HUES64 (cell line): ENCODE results near the gene WASF1.
"Not testable (repeated sequence)": the region's sequence is repeated elsewhere in the genome, so short reads cannot be mapped to it uniquely, and the experiment has no call there.

ENCODE experiments used
- H3K27ac ChIP-seq: 2 replicates; pipeline ENCODE4 v1.7.0; 2013; ENCODE audit warnings: low read depth, low read length, inconsistent platforms
- H3K27me3 ChIP-seq: 2 replicates; pipeline ENCODE4 v1.6.1; 2013; ENCODE audit warnings: mild to moderate bottlenecking, low read length; ENCODE audit not compliant: insufficient read depth
- H3K36me3 ChIP-seq: 2 replicates; pipeline ENCODE4 v1.6.1; 2013; ENCODE audit warnings: mild to moderate bottlenecking, low read length; ENCODE audit not compliant: insufficient read depth
- H3K4me1 ChIP-seq: 2 replicates; pipeline ENCODE4 v1.6.1; 2013; ENCODE audit warnings: mild to moderate bottlenecking, low read length, moderate library complexity; ENCODE audit not compliant: insufficient read depth
- H3K4me3 ChIP-seq: 2 replicates; pipeline ENCODE4 v1.5.1; 2013; ENCODE audit warnings: mild to moderate bottlenecking, low read length, moderate library complexity
- H3K9ac ChIP-seq: 2 replicates; pipeline ENCODE4 v1.6.1; 2013; ENCODE audit warnings: mild to moderate bottlenecking, low read depth, low read length
- H3K9me3 ChIP-seq: 2 replicates; pipeline ENCODE4 v1.6.1; 2013; ENCODE audit warnings: low read depth, low read length; ENCODE audit not compliant: insufficient read depth
- WGBS: fragments of 150-250, 120-280 bp; methylation state at CpG from one replicate; pipeline ENCODE4 v1.1.7; 2013; ENCODE audit warnings: missing lambda C conversion rate; 5-methylcytosine and 5-hydroxymethylcytosine counted together

Gene WASF1

DNA sequence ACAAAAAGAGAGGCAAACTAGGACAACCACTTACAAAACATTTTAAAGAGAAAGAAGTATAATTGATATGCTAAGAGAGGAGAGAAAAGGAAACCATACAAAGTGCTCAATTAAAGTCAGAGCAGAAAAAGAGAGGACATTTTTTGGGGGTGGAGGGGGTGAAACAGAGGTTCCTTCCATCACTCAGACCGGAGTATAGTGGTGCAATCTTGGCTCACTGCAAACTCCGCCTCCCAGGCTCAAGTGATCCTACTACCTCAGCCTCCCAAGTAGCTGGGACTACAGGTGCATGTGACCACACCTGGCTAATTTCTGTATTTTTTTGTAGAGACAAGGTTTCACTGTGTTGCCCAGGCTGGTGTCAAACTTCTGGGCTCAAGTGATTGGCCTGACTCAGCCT lies 9.4 kb downstream of the WASF1 start:
- H3K4me3 ChIP-seq, result no peak overlapping the region
- H3K4me1 ChIP-seq, result peaks cover 22% of the 10 kb centered on the region
- H3K36me3 ChIP-seq, result no peaks in the 10 kb centered on the region
- 95% methylated on average over 2 of the region's 2 CpGs for WGBS
- no peaks in the 10 kb centered on the region for H3K9me3 ChIP-seq
- H3K27me3 ChIP-seq, result no peaks in the 10 kb centered on the region
- no peak overlapping the region for H3K9ac ChIP-seq
- H3K27ac ChIP-seq, result no peak overlapping the region

DNA sequence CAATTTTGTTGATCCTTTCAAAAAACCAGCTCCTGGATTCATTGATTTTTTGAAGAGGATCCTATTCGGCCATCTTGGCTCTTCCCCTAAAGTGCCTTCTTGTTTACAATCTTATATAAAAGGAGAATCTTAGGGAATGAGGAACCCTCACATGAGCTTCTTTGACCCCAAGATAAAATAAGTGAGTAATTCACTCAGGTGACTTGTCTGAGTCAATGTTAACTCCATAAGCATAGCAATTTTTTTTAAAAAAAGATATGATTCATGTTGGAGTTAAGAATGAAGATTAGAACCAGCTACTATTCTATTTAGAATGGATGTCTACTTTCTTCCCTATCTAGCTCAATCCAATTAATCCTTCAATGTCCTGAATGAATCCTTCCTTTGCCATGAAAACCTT lies 21.0 kb downstream of the WASF1 start:
- Histone ChIP-seq H3K4me1 (peaks cover 5% of the 10 kb centered on the region; the same call in 1 of the 2 replicates), H3K36me3 (no peaks in the 10 kb centered on the region), H3K27ac (no peak overlapping the region), H3K9me3 (no peaks in the 10 kb centered on the region), H3K27me3 (no peaks in the 10 kb centered on the region), H3K9ac (no peak overlapping the region), H3K4me3 (no peak overlapping the region)
- 100% methylated on average over 1 of the region's 1 CpG for WGBS

DNA sequence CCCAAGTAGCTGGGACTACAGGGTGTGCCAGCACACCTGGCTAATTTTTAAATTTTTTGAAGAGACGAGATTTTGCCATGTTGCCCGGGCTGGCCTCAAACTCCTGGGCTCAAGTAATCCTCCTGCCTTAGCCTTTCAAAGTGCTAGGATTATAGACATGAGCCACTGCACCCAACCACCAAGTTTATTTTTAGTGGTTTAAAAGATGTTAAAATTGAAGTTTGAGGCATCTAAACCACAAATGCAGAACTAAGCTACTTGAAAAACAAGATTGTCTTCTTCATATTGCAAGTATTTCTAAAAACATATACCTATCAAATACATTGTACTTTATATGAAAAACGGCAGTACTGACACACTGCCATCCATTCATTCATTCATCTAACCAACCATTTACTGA lies 31.6 kb downstream of the WASF1 start:
- H3K4me1 ChIP-seq, result no peaks in the 10 kb centered on the region
- no peak overlapping the region for H3K27ac ChIP-seq
- H3K27me3 ChIP-seq, result no peaks in the 10 kb centered on the region
- H3K4me3 ChIP-seq, result no peak overlapping the region
- no peaks in the 10 kb centered on the region; the same call in 1 of the 2 replicates for H3K36me3 ChIP-seq
- H3K9me3 ChIP-seq, result peaks cover 4% of the 10 kb centered on the region; the same call in 1 of the 2 replicates
- 92% methylated on average over 3 of the region's 3 CpGs for WGBS
- no peak overlapping the region for H3K9ac ChIP-seq

DNA sequence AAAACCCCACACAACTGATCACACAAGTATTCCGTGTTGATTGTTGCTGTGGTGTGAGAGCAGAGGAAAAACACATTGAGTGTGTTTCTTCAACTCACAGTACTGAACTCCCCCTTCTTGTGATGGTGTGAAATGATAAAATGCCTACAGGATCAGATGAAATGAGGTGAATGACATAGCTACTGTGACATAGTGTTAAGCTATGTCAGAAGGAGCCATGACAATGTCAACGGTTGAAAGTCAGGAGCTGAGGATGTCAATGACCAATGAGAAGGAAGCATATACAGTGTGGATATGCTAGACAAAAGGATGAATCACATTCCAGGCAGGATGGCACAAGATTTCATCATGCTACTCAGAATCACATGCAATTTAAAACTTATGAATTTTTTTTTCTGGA lies 38.8 kb downstream of the WASF1 start:
- Histone ChIP-seq H3K4me3 (no peak overlapping the region), H3K9ac (no peak overlapping the region), H3K36me3 (peaks cover 19% of the 10 kb centered on the region), H3K27ac (no peak overlapping the region), H3K4me1 (no peaks in the 10 kb centered on the region), H3K9me3 (peaks cover 41% of the 10 kb centered on the region), H3K27me3 (no peaks in the 10 kb centered on the region)
- WGBS, result 92% methylated on average over 1 of the region's 2 CpGs

DNA sequence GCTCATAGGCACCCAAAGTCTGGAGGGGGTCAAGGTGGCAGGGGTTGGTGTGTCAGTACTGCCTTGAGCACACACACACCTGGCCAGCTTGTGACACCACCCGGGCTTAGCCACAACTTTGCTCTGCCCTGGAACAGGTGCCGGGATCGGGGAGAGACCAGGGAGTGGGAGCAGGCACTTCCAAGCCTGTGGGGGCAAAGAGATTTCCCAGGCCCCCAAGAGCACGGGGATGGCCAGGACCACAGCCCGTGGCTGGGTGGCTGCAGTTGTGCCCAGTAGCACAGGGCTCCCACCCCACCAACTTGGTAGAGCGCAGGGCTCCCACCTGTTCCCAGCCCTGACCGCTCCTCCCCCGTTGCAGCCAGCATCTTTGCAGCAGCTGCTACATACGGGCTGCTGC lies 40.4 kb downstream of the WASF1 start:
- WGBS, result 95% methylated on average over 9 of the region's 9 CpGs
- no peaks in the 10 kb centered on the region for H3K27me3 ChIP-seq
- H3K36me3 ChIP-seq, result peaks cover 19% of the 10 kb centered on the region
- no peak overlapping the region for H3K27ac ChIP-seq
- no peak overlapping the region for H3K4me3 ChIP-seq
- H3K9me3 ChIP-seq, result peaks cover 46% of the 10 kb centered on the region
- H3K9ac ChIP-seq, result no peak overlapping the region
- no peaks in the 10 kb centered on the region for H3K4me1 ChIP-seq

DNA sequence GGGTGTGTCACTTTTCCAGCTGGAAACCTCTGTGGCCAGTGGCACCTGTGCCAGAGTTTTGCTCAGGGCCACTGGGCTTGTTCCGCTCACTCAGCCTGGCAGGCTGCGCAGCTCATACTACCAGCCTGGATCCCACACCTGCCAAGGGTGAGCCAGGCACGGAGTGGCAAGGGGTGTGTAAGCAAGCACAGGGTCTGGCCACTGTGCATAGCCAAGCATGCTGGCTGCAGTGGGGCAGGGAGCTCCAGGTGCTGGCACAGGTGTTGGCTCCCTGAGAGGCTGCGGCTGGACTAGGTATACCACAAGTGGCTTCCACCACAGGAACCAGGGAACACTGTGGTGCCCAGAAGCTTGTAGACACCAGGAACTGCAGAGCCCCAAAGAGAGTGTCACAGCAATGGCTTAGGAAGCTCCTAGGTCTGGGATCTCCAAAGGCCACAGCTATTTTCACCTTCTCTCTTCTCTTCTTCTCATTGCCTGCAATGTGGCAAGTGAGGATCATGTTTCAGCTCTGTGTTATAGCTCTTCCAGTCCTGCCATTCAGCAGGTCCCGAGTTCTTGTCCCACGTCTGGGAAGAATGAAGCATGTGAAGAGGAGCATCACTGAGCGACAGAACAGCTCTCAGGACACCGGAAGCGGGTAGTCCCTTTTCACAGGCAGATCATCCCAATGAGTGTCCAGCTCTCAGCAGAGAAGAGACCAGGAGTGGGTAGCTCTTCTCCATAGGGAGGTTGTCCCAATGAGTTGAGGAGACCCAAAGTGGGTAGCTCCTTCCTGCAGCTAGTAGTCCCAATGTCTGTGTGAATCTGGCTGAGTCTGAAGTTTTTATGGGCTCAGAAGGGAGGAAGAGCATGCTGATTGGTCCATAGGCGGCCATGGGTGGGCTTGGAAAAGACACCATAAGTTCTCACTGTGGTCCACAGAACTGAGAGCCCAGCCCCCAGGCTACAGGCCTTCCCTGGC lies 41.3 kb downstream of the WASF1 start:
- no peak overlapping the region for H3K9ac ChIP-seq
- H3K27me3 ChIP-seq, result no peaks in the 10 kb centered on the region
- H3K27ac ChIP-seq, result no peak overlapping the region
- 96% methylated on average over 10 of the region's 10 CpGs for WGBS
- no peaks in the 10 kb centered on the region for H3K4me1 ChIP-seq
- peaks cover 46% of the 10 kb centered on the region for H3K9me3 ChIP-seq
- H3K36me3 ChIP-seq, result peaks cover 19% of the 10 kb centered on the region
- no peak overlapping the region for H3K4me3 ChIP-seq

DNA sequence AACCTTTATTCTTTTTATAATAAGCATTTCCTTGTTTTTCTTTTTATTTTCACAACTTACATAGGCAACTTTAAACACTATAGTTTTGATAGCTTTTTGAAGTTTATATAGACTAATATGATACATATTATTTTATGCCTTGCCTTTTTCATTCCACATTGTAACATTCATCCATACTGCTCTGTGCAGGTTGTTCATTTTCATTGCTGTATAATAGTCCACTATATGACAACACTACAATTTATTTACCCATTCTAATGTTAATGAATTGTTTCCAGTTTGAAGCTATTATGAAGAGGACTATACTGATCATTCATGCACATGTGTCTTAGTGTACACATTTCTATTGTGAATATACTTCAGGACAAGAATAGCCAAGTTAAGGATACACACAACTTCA lies 49.1 kb downstream of the WASF1 start:
- H3K27ac ChIP-seq, result no peak overlapping the region
- H3K9ac ChIP-seq, result no peak overlapping the region
- peaks cover 2% of the 10 kb centered on the region; the same call in 1 of the 2 replicates for H3K9me3 ChIP-seq
- H3K27me3 ChIP-seq, result no peaks in the 10 kb centered on the region
- H3K4me3 ChIP-seq, result no peak overlapping the region
- peaks cover 4% of the 10 kb centered on the region; the same call in 1 of the 2 replicates for H3K4me1 ChIP-seq
- H3K36me3 ChIP-seq, result peaks cover 14% of the 10 kb centered on the region

DNA sequence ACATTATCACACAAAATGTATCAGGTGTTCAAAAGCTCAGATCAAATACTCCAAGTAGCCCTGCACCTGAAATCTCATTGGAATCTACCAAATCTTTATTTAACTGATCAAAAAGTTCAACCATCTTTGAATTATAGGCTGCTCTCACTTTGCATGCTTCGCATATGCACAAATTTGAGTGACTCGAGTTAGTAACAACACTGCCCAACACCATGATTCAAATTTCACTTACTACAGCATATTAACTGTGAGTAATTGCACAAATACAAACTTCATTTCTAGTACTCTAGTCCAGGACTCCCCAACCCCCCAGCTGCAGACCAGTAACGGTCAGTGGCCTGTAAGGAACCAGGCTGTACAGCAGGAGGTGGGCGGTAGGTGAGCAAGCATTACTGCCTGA lies 51.1 kb downstream of the WASF1 start:
- Histone ChIP-seq H3K27ac (no peak overlapping the region), H3K9ac (no peak overlapping the region), H3K4me1 (peaks cover 4% of the 10 kb centered on the region; the same call in 1 of the 2 replicates), H3K9me3 (no peaks in the 10 kb centered on the region), H3K36me3 (peaks cover 30% of the 10 kb centered on the region), H3K4me3 (no peak overlapping the region), H3K27me3 (no peaks in the 10 kb centered on the region)
- WGBS, result 88% methylated on average over 4 of the region's 4 CpGs

DNA sequence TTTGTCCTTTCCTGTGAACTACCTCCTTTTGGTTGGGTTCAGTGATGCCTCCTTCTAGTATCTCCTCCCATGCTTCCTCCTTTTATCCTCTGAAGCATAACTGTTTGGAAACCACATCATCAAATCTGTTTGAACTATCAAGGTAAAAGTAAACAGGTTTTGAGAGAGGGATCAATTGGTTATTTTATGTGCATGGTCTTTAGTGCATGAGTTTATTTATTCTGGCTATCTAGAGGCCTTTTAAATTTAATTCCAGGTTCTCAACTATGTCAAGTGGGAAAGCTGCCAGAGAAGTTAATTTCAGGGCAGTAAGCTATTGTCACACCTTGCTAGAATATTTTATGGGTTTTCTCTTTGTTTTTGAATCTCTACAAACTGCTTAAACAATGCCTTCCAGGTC lies 54.1 kb downstream of the WASF1 start:
- Histone ChIP-seq H3K4me3 (no peak overlapping the region), H3K27me3 (no peaks in the 10 kb centered on the region), H3K27ac (no peak overlapping the region), H3K9me3 (peaks cover 8% of the 10 kb centered on the region; the same call in 1 of the 2 replicates), H3K9ac (no peak overlapping the region), H3K4me1 (peaks cover 4% of the 10 kb centered on the region; the same call in 1 of the 2 replicates), H3K36me3 (peaks cover 43% of the 10 kb centered on the region)

DNA sequence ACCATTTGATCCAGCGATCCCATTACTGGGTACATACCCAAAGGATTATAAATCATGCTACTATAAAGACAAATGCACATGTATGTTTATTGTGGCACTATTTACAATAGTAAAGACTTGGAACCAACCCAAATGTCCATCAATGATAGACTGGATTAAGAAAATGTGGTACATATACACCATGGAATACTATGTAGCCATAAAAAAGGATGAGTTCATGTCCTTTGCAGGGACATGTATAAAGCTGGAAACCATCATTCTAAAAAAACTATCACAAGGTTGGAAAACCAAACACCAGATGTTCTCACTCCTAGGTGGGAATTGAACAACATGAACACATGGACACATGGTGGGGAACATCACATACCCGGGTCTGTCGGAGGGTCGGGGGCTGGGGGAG lies 57.8 kb downstream of the WASF1 start:
- 92% methylated on average over 3 of the region's 4 CpGs for WGBS
- H3K4me3 ChIP-seq, H3K4me1 ChIP-seq, H3K9ac ChIP-seq, H3K27me3 ChIP-seq, H3K9me3 ChIP-seq, H3K27ac ChIP-seq: not testable (repeated sequence)
- H3K36me3 ChIP-seq, result peaks cover 41% of the 10 kb centered on the region

DNA sequence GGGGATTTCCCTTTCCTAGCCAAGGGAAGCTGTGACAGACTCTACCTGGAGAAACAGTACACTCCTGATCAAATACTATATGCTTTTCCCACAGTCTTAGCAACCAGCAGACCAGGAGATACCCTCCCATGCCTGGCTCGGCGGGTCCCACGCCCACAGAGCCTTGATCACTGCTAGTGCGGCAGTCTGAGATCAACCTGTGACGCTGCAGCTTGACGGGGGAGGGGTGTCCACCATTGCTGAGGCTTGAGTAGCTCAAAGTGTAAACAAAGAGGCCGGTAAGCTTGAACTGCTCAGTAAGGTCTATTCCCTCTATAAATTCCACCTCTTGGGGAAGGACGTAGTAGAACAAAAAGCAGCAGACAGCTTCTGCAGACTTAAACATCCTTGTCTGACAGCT lies 63.2 kb downstream of the WASF1 start:
- no peaks in the 10 kb centered on the region for H3K27me3 ChIP-seq
- no peaks in the 10 kb centered on the region for H3K4me1 ChIP-seq
- no peak overlapping the region for H3K9ac ChIP-seq
- H3K4me3 ChIP-seq, result no peak overlapping the region
- no peaks in the 10 kb centered on the region for H3K9me3 ChIP-seq
- WGBS, result 82% methylated on average over 8 of the region's 8 CpGs
- peaks cover 10% of the 10 kb centered on the region; the same call in 1 of the 2 replicates for H3K36me3 ChIP-seq
- no peak overlapping the region for H3K27ac ChIP-seq
